Smooth muscle cell (in vitro differentiated cells): ENCODE data around the gene LBH. TPM values are rescaled to one million over a fixed set of nuclear protein-coding genes. Genes with fewer than 3 reads are reported as not detected.

Experiments
- DNase-seq: peaks from one replicate; lab custom pipeline; 2025; ENCODE audit not compliant: unreplicated experiment; lab: John Stamatoyannopoulos, UW
- H2AFZ ChIP-seq: fragments of 200-600 bp; sonication (generic); 2 replicates; pipeline ENCODE4 v1.6.0; 2016; ENCODE audit warnings: antibody characterized with exemption, low read depth, mild to moderate bottlenecking
- H3F3A ChIP-seq: fragments of 200-600 bp; sonication (generic); 2 replicates; pipeline ENCODE4 v1.6.0; 2017; ENCODE audit warnings: antibody characterized with exemption, low read depth
- H3K27ac ChIP-seq: fragments of 200-600 bp; sonication (generic); 2 replicates; pipeline ENCODE4 v1.5.1; 2016; ENCODE audit warnings: low read depth, mild to moderate bottlenecking
- H3K27me3 ChIP-seq: fragments of 200-600 bp; sonication (generic); 2 replicates; pipeline ENCODE4 v1.6.1; 2016; ENCODE audit warnings: low read depth, mild to moderate bottlenecking
- H3K36me3 ChIP-seq: fragments of 200-600 bp; sonication (generic); 2 replicates; pipeline ENCODE4 v1.5.1; 2016; ENCODE audit warnings: low read depth
- H3K4me1 ChIP-seq: fragments of 200-600 bp; sonication (generic); 2 replicates; pipeline ENCODE4 v1.5.1; 2016; ENCODE audit warnings: low read depth
- H3K4me2 ChIP-seq: fragments of 200-600 bp; sonication (generic); 2 replicates; pipeline ENCODE4 v1.6.0; 2016; ENCODE audit warnings: mild to moderate bottlenecking
- H3K4me3 ChIP-seq: fragments of 200-600 bp; sonication (generic); 2 replicates; pipeline ENCODE4 v1.5.1; 2016; ENCODE audit warnings: mild to moderate bottlenecking
- H3K79me2 ChIP-seq: fragments of 200-600 bp; sonication (generic); 2 replicates; pipeline ENCODE4 v1.6.0; 2016; ENCODE audit warnings: low read depth, mild to moderate bottlenecking
- H3K9ac ChIP-seq: fragments of 200-600 bp; sonication (generic); 2 replicates; pipeline ENCODE4 v1.6.0; 2016; ENCODE audit warnings: low read depth
- H3K9me3 ChIP-seq: fragments of 200-600 bp; sonication (generic); replicated peaks from 2 replicates; pipeline ENCODE4 v1.5.1; 2016; ENCODE audit warnings: low read depth
- H4K20me1 ChIP-seq: fragments of 200-600 bp; sonication (generic); 2 replicates; pipeline ENCODE4 v1.6.0; 2016; ENCODE audit warnings: low read depth
- CTCF ChIP-seq: fragments of 200-600 bp; sonication (generic); IDR thresholded peaks from 2 replicates; pipeline ENCODE4 v1.5.1; 2017; ENCODE audit warnings: borderline replicate concordance, mild to moderate bottlenecking, antibody characterized with exemption; ENCODE audit not compliant: insufficient read depth, poor library complexity, severe bottlenecking
- WGBS: methylation state at CpG from one replicate; pipeline ENCODE4 v1.1.7; 2016; ENCODE audit warnings: low lambda C conversion rate; 5-methylcytosine and 5-hydroxymethylcytosine counted together
- polyA plus RNA-seq: library from polyadenylated mRNA; unstranded; fragments of >200 nt; fragmentation: Nextera tagmentation; extraction: Ambion mirVana; gene quantifications from 2 replicates; pipeline ENCODE4 v1.2.1, GENCODE V29; 2016
- total RNA-seq: library from RNA; depleted of rRNA; stranded (reverse); fragments of >200 nt; gene quantifications from 2 replicates; pipeline ENCODE4 v1.2.3, GENCODE V29; 2014

The LBH gene
- total and polyA plus RNA-seq, 2 experiments from 2014 or later = 31.0 to 35.2 TPM

- Histone ChIP-seq H2AFZ (no peak overlapping the region), H3K9me3 (no peaks in the 10 kb centered on the region), H3K36me3 (no peaks in the 10 kb centered on the region), H4K20me1 (peaks cover 89% of the 10 kb centered on the region), H3K9ac (no peak overlapping the region), H3K27me3 (no peaks in the 10 kb centered on the region), H3F3A (peaks cover 21% of the 10 kb centered on the region), H3K27ac (no peak overlapping the region), H3K4me2 (no peak overlapping the region), H3K79me2 (peaks cover 50% of the 10 kb centered on the region), H3K4me1 (peaks cover 20% of the 10 kb centered on the region), H3K4me3 (no peak overlapping the region)
- no peak for DNase-seq
- no peak for TF ChIP-seq CTCF
- WGBS = 89% methylated on average over 6 of the region's 6 CpGs
Measured at GRCh38 chr2:30250421-30250820, 19.1 kb downstream of the LBH start.

- H3K9ac ChIP-seq = peak overlapping the region; percentile 14
- no peaks in the 10 kb centered on the region for H3K27me3 ChIP-seq
- no peak for DNase-seq
- no peak overlapping the region for H3K4me3 ChIP-seq
- no peak for TF ChIP-seq CTCF
- no peaks in the 10 kb centered on the region for H3K36me3 ChIP-seq
- peak overlapping the region; percentile 67 for H3K4me2 ChIP-seq
- H3F3A ChIP-seq = peaks cover 21% of the 10 kb centered on the region
- peaks cover 91% of the 10 kb centered on the region for H4K20me1 ChIP-seq
- H2AFZ ChIP-seq = no peak overlapping the region
- WGBS = 14% methylated on average over 7 of the region's 7 CpGs
- peaks cover 20% of the 10 kb centered on the region for H3K4me1 ChIP-seq
- no peaks in the 10 kb centered on the region for H3K9me3 ChIP-seq
- H3K79me2 ChIP-seq = peaks cover 33% of the 10 kb centered on the region
- peak overlapping the region; percentile 75 for H3K27ac ChIP-seq
Measured at GRCh38 chr2:30252723-30253701, 21.7 kb downstream of the LBH start.

- H3K4me1 ChIP-seq = peaks cover 15% of the 10 kb centered on the region
- peaks cover 32% of the 10 kb centered on the region for H3K79me2 ChIP-seq
- no peaks in the 10 kb centered on the region for H3K9me3 ChIP-seq
- peak overlapping the region; percentile 75 for H3K27ac ChIP-seq
- DNase-seq = no peak
- H3K9ac ChIP-seq = no peak overlapping the region
- H3K4me2 ChIP-seq = peak overlapping the region; percentile 67
- no peak for TF ChIP-seq CTCF
- no peak overlapping the region for H3K4me3 ChIP-seq
- peaks cover 21% of the 10 kb centered on the region for H3F3A ChIP-seq
- no peak overlapping the region for H2AFZ ChIP-seq
- H4K20me1 ChIP-seq = peaks cover 88% of the 10 kb centered on the region
- 87% methylated on average over 9 of the region's 9 CpGs for WGBS
- no peaks in the 10 kb centered on the region for H3K27me3 ChIP-seq
- no peaks in the 10 kb centered on the region for H3K36me3 ChIP-seq
Measured at GRCh38 chr2:30253873-30254684, 22.7 kb downstream of the LBH start.
